Gastroesophageal sphincter (tissue), 3 donors: ENCODE measurements around the gene MOB3B.

ENCODE experiments used
- POLR2A ChIP-seq, 2 donors: fragments of 450-650 bp; IDR thresholded peaks; one replicate each; pipeline ENCODE4 v1.6.1; 2017; ENCODE audit warnings: antibody characterized with exemption in 2 of 2, mild to moderate bottlenecking in 2 of 2, moderate library complexity in 1 of 2
- POLR2AphosphoS5 ChIP-seq: sonication (generic); formaldehyde crosslinking; IDR thresholded peaks from one replicate; pipeline ENCODE4 v1.6.1; 2017; ENCODE audit warnings: antibody characterized with exemption
- TF ChIP-seq, protein P1 (sequence below), 4 experiments: fragments of 200-600 bp in 2 of 4; fragments of 450-650 bp in 2 of 4; sonication (generic) in 1 of 4; IDR thresholded peaks; one replicate each; pipeline ENCODE4 v1.5.1; 2017 to 2019; ENCODE audit warnings: antibody characterized with exemption in 4 of 4, mild to moderate bottlenecking in 2 of 4, moderate library complexity in 2 of 4

DNA sequence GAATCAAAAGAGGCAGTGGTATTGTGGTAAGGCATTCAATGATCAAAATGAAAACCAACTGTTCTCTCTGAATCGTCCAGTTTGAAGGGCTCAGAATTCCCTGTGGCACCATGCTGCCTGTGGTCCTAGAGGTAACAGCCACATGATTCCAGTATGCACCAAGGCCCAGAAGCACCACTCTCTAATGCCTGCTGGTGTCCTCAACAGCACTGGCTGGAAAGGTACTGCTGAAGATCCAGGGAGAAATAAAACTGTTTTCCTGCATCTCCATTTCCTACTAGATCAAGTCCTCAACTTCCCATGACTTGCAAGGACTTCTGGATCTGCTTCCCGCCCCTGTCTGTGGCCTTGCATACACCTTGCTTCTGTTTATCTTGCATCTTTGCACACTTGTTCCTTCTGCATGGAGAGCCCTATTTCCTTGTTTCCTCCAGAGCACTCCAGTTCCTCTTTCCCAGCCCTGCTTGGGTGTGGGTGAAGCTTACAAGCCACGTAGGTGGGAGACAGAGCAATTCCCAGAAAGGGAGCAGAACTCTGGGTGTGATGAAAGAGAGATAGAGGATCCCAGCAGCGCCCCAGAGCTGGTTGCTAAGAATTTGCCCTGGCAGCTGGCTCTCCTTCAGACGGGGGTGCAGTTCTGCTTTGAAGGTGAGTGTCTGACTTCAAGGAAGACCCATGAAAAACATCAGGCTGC is 191.6 kb downstream of the MOB3B start:
- TF ChIP-seq, protein P1, sequence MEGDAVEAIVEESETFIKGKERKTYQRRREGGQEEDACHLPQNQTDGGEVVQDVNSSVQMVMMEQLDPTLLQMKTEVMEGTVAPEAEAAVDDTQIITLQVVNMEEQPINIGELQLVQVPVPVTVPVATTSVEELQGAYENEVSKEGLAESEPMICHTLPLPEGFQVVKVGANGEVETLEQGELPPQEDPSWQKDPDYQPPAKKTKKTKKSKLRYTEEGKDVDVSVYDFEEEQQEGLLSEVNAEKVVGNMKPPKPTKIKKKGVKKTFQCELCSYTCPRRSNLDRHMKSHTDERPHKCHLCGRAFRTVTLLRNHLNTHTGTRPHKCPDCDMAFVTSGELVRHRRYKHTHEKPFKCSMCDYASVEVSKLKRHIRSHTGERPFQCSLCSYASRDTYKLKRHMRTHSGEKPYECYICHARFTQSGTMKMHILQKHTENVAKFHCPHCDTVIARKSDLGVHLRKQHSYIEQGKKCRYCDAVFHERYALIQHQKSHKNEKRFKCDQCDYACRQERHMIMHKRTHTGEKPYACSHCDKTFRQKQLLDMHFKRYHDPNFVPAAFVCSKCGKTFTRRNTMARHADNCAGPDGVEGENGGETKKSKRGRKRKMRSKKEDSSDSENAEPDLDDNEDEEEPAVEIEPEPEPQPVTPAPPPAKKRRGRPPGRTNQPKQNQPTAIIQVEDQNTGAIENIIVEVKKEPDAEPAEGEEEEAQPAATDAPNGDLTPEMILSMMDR (IDR thresholded peaks at IDR 0.05) = no peak
- TF ChIP-seq POLR2A (IDR thresholded peaks at IDR 0.05) (no peak), POLR2AphosphoS5 (no peak)
